IPS-NIHi7 (cell line): Measurements from ENCODE around the gene ROBO1.

ENCODE experiments used
- DNase-seq: peaks from one replicate; pipeline ENCODE4 v3.0.0; 2012; ENCODE audit warnings: mixed read lengths; ENCODE audit errors: extremely low spot score

Gene ROBO1

GRCh38 chr3:78847203-78847602 is 920.6 kb downstream of the ROBO1 start:
- no peak for DNase-seq

- no peak for DNase-seq
Measured at GRCh38 chr3:78846718-78847117, 921.1 kb downstream of the ROBO1 start.

- no peak for DNase-seq
Measured at GRCh38 chr3:78845605-78846004, 922.2 kb downstream of the ROBO1 start.

- DNase-seq = no peak
Measured at GRCh38 chr3:78844307-78844706, 923.5 kb downstream of the ROBO1 start.

- no peak for DNase-seq
Measured at GRCh38 chr3:78839693-78840092, 928.1 kb downstream of the ROBO1 start.

GRCh38 chr3:78838362-78838761 is 929.4 kb downstream of the ROBO1 start:
- DNase-seq = no peak

GRCh38 chr3:78834910-78835309 is 932.9 kb downstream of the ROBO1 start:
- no peak for DNase-seq

GRCh38 chr3:78832785-78833204 is 935.0 kb downstream of the ROBO1 start:
- DNase-seq = no peak

GRCh38 chr3:78831446-78831972 is 936.3 kb downstream of the ROBO1 start:
- DNase-seq = no peak

- DNase-seq = no peak
Measured at GRCh38 chr3:78830470-78830869, 937.3 kb downstream of the ROBO1 start.

- DNase-seq = no peak
Measured at GRCh38 chr3:78827618-78828017, 940.2 kb downstream of the ROBO1 start.

- DNase-seq = no peak
Measured at GRCh38 chr3:78825858-78826215, 942.0 kb downstream of the ROBO1 start.

- no peak for DNase-seq
Measured at GRCh38 chr3:78825118-78825857, 942.5 kb downstream of the ROBO1 start.

GRCh38 chr3:78823859-78824258 is 943.9 kb downstream of the ROBO1 start:
- no peak for DNase-seq

- no peak for DNase-seq
Measured at GRCh38 chr3:78823434-78823833, 944.4 kb downstream of the ROBO1 start.

- no peak for DNase-seq
Measured at GRCh38 chr3:78822726-78823125, 945.1 kb downstream of the ROBO1 start.

- no peak for DNase-seq
Measured at GRCh38 chr3:78820542-78820941, 947.3 kb downstream of the ROBO1 start.

- DNase-seq = no peak
Measured at GRCh38 chr3:78818161-78818985, 949.4 kb downstream of the ROBO1 start.

- no peak for DNase-seq
Measured at GRCh38 chr3:78814893-78815562, 952.8 kb downstream of the ROBO1 start.

- no peak for DNase-seq
Measured at GRCh38 chr3:78812166-78812565, 955.6 kb downstream of the ROBO1 start.

GRCh38 chr3:78809966-78810365 is 957.8 kb downstream of the ROBO1 start:
- no peak for DNase-seq

GRCh38 chr3:78804251-78805037 is 963.4 kb downstream of the ROBO1 start:
- no peak for DNase-seq
